Hematopoietic multipotent progenitor cell treated with erythropoietin and hydrocortisone succinate and interleukin-3 and kit ligand, for 17 days (in vitro differentiated cells): ENCODE measurements around the gene NR0B2.
"Not testable (repeated sequence)": the region's sequence is repeated elsewhere in the genome, so short reads cannot be mapped to it uniquely, and the experiment has no call there.

Experiments
- DNase-seq: peaks from one replicate; pipeline ENCODE4 v3.0.0-alpha.2; 2015; ENCODE audit warnings: low spot score

The NR0B2 gene

GRCh38 chr1:26913754-26914619 lies at the start of gene NR0B2:
Gene NR0B2 (minus strand): TSS chr1:26913975. CDS start chr1:26913940, 35 bp downstream.
- peak; percentile 52 for DNase-seq

- no peak for DNase-seq
Observed at GRCh38 chr1:26961826-26962225, 48.1 kb upstream of the NR0B2 start.

GRCh38 chr1:26960625-26960966 lies 46.8 kb upstream of the NR0B2 start:
- DNase-seq: no peak

GRCh38 chr1:26959722-26960624 lies 46.2 kb upstream of the NR0B2 start, which contains the start of gene KDF1:
Gene KDF1 (minus strand): TSS chr1:26960468. CDS start chr1:26952380, 8,088 bp downstream.
- DNase-seq: no peak

- DNase-seq: no peak
Observed at GRCh38 chr1:26959270-26959669, 45.5 kb upstream of the NR0B2 start.

- DNase-seq: no peak
Observed at GRCh38 chr1:26957306-26957705, 43.5 kb upstream of the NR0B2 start.

- no peak for DNase-seq
Observed at GRCh38 chr1:26956321-26956720, 42.5 kb upstream of the NR0B2 start.

- DNase-seq: no peak
Observed at GRCh38 chr1:26953374-26953773, 39.6 kb upstream of the NR0B2 start.

- no peak for DNase-seq
Observed at GRCh38 chr1:26951821-26952497, 38.2 kb upstream of the NR0B2 start.

GRCh38 chr1:26951216-26951615 lies 37.4 kb upstream of the NR0B2 start:
- DNase-seq: no peak

GRCh38 chr1:26950602-26951001 lies 36.8 kb upstream of the NR0B2 start:
- DNase-seq: no peak

- DNase-seq: no peak
Observed at GRCh38 chr1:26949926-26950319, 36.1 kb upstream of the NR0B2 start.

- DNase-seq: no peak
Observed at GRCh38 chr1:26949266-26949925, 35.6 kb upstream of the NR0B2 start.

GRCh38 chr1:26948725-26949057 lies 34.9 kb upstream of the NR0B2 start:
- not testable (repeated sequence) for DNase-seq

- no peak for DNase-seq
Observed at GRCh38 chr1:26946270-26946669, 32.5 kb upstream of the NR0B2 start.

- DNase-seq: no peak
Observed at GRCh38 chr1:26945728-26946127, 32.0 kb upstream of the NR0B2 start.

GRCh38 chr1:26945138-26945537 lies 31.4 kb upstream of the NR0B2 start:
- DNase-seq: no peak

GRCh38 chr1:26942656-26943055 lies 28.9 kb upstream of the NR0B2 start:
- DNase-seq: no peak

- no peak for DNase-seq
Observed at GRCh38 chr1:26941311-26941710, 27.5 kb upstream of the NR0B2 start.

- DNase-seq: no peak
Observed at GRCh38 chr1:26938659-26939025, 24.9 kb upstream of the NR0B2 start.

GRCh38 chr1:26938004-26938658 lies 24.4 kb upstream of the NR0B2 start:
- DNase-seq: no peak
